VCaP (cell line): ENCODE data around the gene FOCAD.

Experiments
- H3K27ac ChIP-seq: fragments of 450-650 bp; 2 replicates; pipeline ENCODE4 v1.5.1; 2017
- TF ChIP-seq, protein P1 (sequence below): fragments of 450-650 bp; conservative IDR thresholded peaks from 2 replicates; pipeline ENCODE4 v1.5.1; 2017; ENCODE audit warnings: mild to moderate bottlenecking, moderate library complexity

FOCAD gene

GRCh38 chr9:20804489-20805250 lies 120.6 kb downstream of the FOCAD start:
- no peak overlapping the region for H3K27ac ChIP-seq
- TF ChIP-seq, protein P1, sequence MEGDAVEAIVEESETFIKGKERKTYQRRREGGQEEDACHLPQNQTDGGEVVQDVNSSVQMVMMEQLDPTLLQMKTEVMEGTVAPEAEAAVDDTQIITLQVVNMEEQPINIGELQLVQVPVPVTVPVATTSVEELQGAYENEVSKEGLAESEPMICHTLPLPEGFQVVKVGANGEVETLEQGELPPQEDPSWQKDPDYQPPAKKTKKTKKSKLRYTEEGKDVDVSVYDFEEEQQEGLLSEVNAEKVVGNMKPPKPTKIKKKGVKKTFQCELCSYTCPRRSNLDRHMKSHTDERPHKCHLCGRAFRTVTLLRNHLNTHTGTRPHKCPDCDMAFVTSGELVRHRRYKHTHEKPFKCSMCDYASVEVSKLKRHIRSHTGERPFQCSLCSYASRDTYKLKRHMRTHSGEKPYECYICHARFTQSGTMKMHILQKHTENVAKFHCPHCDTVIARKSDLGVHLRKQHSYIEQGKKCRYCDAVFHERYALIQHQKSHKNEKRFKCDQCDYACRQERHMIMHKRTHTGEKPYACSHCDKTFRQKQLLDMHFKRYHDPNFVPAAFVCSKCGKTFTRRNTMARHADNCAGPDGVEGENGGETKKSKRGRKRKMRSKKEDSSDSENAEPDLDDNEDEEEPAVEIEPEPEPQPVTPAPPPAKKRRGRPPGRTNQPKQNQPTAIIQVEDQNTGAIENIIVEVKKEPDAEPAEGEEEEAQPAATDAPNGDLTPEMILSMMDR = no peak

- TF ChIP-seq, protein P1 = no peak
- H3K27ac ChIP-seq = no peak overlapping the region
Observed at GRCh38 chr9:20805766-20806165, 121.7 kb downstream of the FOCAD start.

- TF ChIP-seq, protein P1 = no peak
- H3K27ac ChIP-seq = peak overlapping the region; percentile 8; the same call in 1 of the 2 replicates
Observed at GRCh38 chr9:20808002-20808401, 123.9 kb downstream of the FOCAD start.

- H3K27ac ChIP-seq = no peak overlapping the region
- TF ChIP-seq, protein P1 = no peak
Observed at GRCh38 chr9:20811872-20812271, 127.8 kb downstream of the FOCAD start.

- peak overlapping the region; percentile 27 for H3K27ac ChIP-seq
- TF ChIP-seq, protein P1 = no peak
Observed at GRCh38 chr9:20815923-20816703, 132.1 kb downstream of the FOCAD start.

DNA sequence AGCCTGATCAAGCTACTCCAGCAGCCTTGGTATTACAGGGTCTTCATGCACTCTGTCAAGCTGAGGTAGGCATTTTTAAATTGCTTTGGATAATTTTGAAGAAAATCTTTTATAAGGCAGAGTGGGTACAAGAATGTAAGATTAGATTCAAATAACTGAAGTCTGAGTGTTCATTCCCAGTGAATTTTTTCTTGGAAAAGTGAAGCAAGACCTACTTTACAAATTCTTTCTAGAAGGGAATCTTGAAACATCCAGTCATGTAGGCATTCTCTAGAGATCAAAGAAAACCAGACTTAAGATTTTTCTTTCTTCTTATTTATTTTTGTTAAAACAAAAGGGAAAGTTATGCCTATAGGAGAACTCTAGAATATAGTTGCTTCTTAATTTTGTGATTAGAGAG lies 139.0 kb downstream of the FOCAD start:
- H3K27ac ChIP-seq = no peak overlapping the region
- TF ChIP-seq, protein P1 = no peak

DNA sequence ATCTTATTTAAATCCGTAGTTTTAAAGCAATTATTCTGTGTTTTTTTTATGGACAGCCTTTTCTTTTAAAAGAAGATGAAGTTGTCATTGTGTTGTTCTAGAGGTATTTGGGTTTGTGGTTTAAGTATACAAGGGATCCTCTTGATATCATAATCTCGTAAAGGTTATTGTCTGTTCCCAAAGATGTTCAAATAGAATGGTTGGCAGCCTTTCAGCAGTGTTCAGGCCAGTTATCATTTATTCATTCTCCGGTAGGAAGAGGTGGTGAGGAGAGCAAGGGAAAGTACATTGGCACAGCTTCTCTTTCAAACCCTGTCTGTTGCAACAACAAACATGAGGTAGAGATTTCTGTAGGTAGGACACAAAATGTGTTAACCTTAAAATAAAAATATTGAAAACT lies 147.0 kb downstream of the FOCAD start:
- TF ChIP-seq, protein P1 = no peak
- peak overlapping the region; percentile 48 for H3K27ac ChIP-seq
